GM23338 (cell line): ENCODE results near the gene MCCC1. TPM values are rescaled to one million over a fixed set of nuclear protein-coding genes. Genes with fewer than 3 reads are reported as not detected.

Experiments used
- ATAC-seq: fragments of 200-7000 bp; cut with Tn5 transposase; 3 replicates; pipeline ENCODE4 v1.9.1; 2020
- DNase-seq: peaks from one replicate; pipeline ENCODE4 v3.0.0-alpha.2; 2015; ENCODE audit warnings: low spot score
- H2AFZ ChIP-seq: fragments of 200-600 bp; sonication (generic); 2 replicates; pipeline ENCODE4 v1.8.0; 2016; ENCODE audit warnings: antibody characterized with exemption, mild to moderate bottlenecking, moderate library complexity
- H3F3A ChIP-seq: fragments of 200-600 bp; sonication (generic); replicated peaks from 2 replicates; pipeline ENCODE4 v1.8.0; 2017; ENCODE audit warnings: antibody characterized with exemption, mixed run types, low read depth
- H3K27ac ChIP-seq: fragments of 200-600 bp; sonication (generic); 2 replicates; pipeline ENCODE4 v1.6.1; 2016; ENCODE audit warnings: low read depth
- H3K27me3 ChIP-seq: fragments of 200-600 bp; sonication (generic); 2 replicates; pipeline ENCODE4 v1.8.0; 2016; ENCODE audit warnings: mild to moderate bottlenecking, mixed run types, moderate library complexity; ENCODE audit not compliant: insufficient read depth
- H3K36me3 ChIP-seq: fragments of 200-600 bp; sonication (generic); 2 replicates; pipeline ENCODE4 v1.8.0; 2016; ENCODE audit warnings: mild to moderate bottlenecking; ENCODE audit not compliant: insufficient read depth
- H3K4me1 ChIP-seq: fragments of 200-600 bp; sonication (generic); 2 replicates; pipeline ENCODE4 v1.8.0; 2016; ENCODE audit warnings: mild to moderate bottlenecking, moderate library complexity; ENCODE audit not compliant: insufficient read depth
- H3K4me2 ChIP-seq: fragments of 200-600 bp; sonication (generic); 2 replicates; pipeline ENCODE4 v1.7.1; 2017; ENCODE audit warnings: mixed run types
- H3K4me3 ChIP-seq: fragments of 200-600 bp; sonication (generic); 2 replicates; pipeline ENCODE4 v1.6.1; 2016; ENCODE audit warnings: mixed run types
- H3K79me2 ChIP-seq: fragments of 200-600 bp; sonication (generic); replicated peaks from 2 replicates; pipeline ENCODE4 v1.8.0; 2017; ENCODE audit warnings: mild to moderate bottlenecking; ENCODE audit not compliant: insufficient read depth
- H3K9me2 ChIP-seq: fragments of 200-600 bp; sonication (generic); 2 replicates; pipeline ENCODE4 v1.8.0; 2017; ENCODE audit not compliant: insufficient read depth
- H4K20me1 ChIP-seq: fragments of 200-600 bp; sonication (generic); replicated peaks from 2 replicates; pipeline ENCODE4 v1.8.0; 2017; ENCODE audit warnings: mild to moderate bottlenecking; ENCODE audit not compliant: insufficient read depth
- H3K27ac Mint-ChIP-seq: 2 replicates; pipeline ENCODE4 v1.8.0; 2020; ENCODE audit warnings: inconsistent platforms, mild to moderate bottlenecking, moderate library complexity, mixed read lengths
- H3K27me3 Mint-ChIP-seq: 3 replicates; pipeline ENCODE4 v1.8.0; 2022; ENCODE audit warnings: low read depth, mild to moderate bottlenecking, moderate library complexity, mixed read lengths, inconsistent platforms; ENCODE audit not compliant: insufficient read depth, poor library complexity
- H3K36me3 Mint-ChIP-seq: 3 replicates; pipeline ENCODE4 v1.8.0; 2021; ENCODE audit warnings: low read depth, mild to moderate bottlenecking, inconsistent platforms, moderate library complexity, mixed read lengths
- H3K4me1 Mint-ChIP-seq: 3 replicates; pipeline ENCODE4 v1.8.0; 2020; ENCODE audit warnings: mild to moderate bottlenecking, inconsistent platforms, mixed read lengths
- H3K4me3 Mint-ChIP-seq: 3 replicates; pipeline ENCODE4 v1.8.0; 2021; ENCODE audit warnings: moderate library complexity, mild to moderate bottlenecking, inconsistent platforms, mixed read lengths
- H3K9me3 Mint-ChIP-seq: 3 replicates; pipeline ENCODE4 v1.8.0; 2020; ENCODE audit warnings: moderate library complexity, mild to moderate bottlenecking, inconsistent platforms, mixed read lengths
- CREB1 ChIP-seq: fragments of 250-450 bp; sonication (Bioruptor Pico); IDR thresholded peaks from 2 replicates; pipeline ENCODE4 v1.5.0; 2020; ENCODE audit warnings: low read depth, mild to moderate bottlenecking, moderate library complexity
- CTCF ChIP-seq, 2 experiments: fragments of 200-600 bp in 1 of 2; sonication (generic) in 1 of 2; conservative IDR thresholded peaks; 2 replicates each; pipeline versions ENCODE4 v1.5.1 to v1.6.1; 2016 to 2017; ENCODE audit warnings: antibody characterized with exemption in 2 of 2, low read depth in 2 of 2, mild to moderate bottlenecking in 2 of 2, moderate library complexity in 1 of 2
- ETS1 ChIP-seq: IDR thresholded peaks from 2 replicates; pipeline ENCODE4 v1.6.1; 2016; ENCODE audit warnings: antibody characterized with exemption
- EZH2 ChIP-seq: fragments of 200-600 bp; sonication (generic); IDR thresholded peaks from one replicate; pipeline ENCODE4 v1.8.0; 2017; ENCODE audit warnings: antibody characterized with exemption, mild to moderate bottlenecking, low read depth; ENCODE audit not compliant: unreplicated experiment
- EZH2phosphoT487 ChIP-seq: fragments of 200-600 bp; sonication (generic); IDR thresholded peaks from one replicate; pipeline ENCODE4 v1.8.1; 2018; ENCODE audit warnings: antibody characterized with exemption; ENCODE audit not compliant: unreplicated experiment
- JUNB ChIP-seq: IDR thresholded peaks from one replicate; pipeline ENCODE4 v1.6.1; 2016; ENCODE audit warnings: antibody characterized with exemption; ENCODE audit not compliant: unreplicated experiment
- NANOG ChIP-seq: IDR thresholded peaks from 2 replicates; pipeline ENCODE4 v1.6.1; 2016; ENCODE audit warnings: antibody characterized with exemption, borderline replicate concordance
- POLR2AphosphoS5 ChIP-seq: IDR thresholded peaks from 2 replicates; pipeline ENCODE4 v1.6.1; 2016; ENCODE audit warnings: antibody characterized with exemption, low read depth
- REST ChIP-seq: IDR thresholded peaks from one replicate; pipeline ENCODE4 v1.6.1; 2018; ENCODE audit warnings: antibody characterized with exemption; ENCODE audit not compliant: unreplicated experiment
- STAT1 ChIP-seq: IDR thresholded peaks from one replicate; pipeline ENCODE4 v1.6.1; 2016; ENCODE audit warnings: antibody characterized with exemption; ENCODE audit not compliant: unreplicated experiment
- ZNF114 ChIP-seq: fragments of 250-450 bp; sonication (Bioruptor Pico); IDR thresholded peaks from 2 replicates; pipeline ENCODE4 v1.5.0; 2020; ENCODE audit warnings: mild to moderate bottlenecking, moderate library complexity
- ZNF331 ChIP-seq: fragments of 250-450 bp; sonication (Bioruptor Pico); IDR thresholded peaks from 2 replicates; pipeline ENCODE4 v1.5.0; 2020; ENCODE audit warnings: low read depth, mild to moderate bottlenecking, moderate library complexity
- polyA plus RNA-seq: library from polyadenylated mRNA; unstranded; fragments of >200 nt; fragmentation: Nextera tagmentation; extraction: Ambion mirVana; gene quantifications from 2 replicates; pipeline ENCODE4 v1.2.1, GENCODE V29; 2016
- total RNA-seq: library from RNA; depleted of rRNA; stranded (reverse); fragments of >200 nt; shearing (Covaris generic); gene quantifications from 2 replicates; pipeline ENCODE4 v1.2.3, GENCODE V29; 2014
- TF ChIP-seq, protein P1 (sequence below): fragments of 250-450 bp; sonication (Bioruptor Pico); IDR thresholded peaks from 2 replicates; pipeline ENCODE4 v1.5.0; 2020; ENCODE audit warnings: mild to moderate bottlenecking, moderate library complexity

The MCCC1 gene
- total and polyA plus RNA-seq, 2 experiments from 2014 or later, result 20.2 to 24.2 TPM

- DNase-seq (no peak), ATAC-seq (no peak)
- Mint-ChIP-seq H3K4me3 (no peak overlapping the region), H3K27ac (no peak overlapping the region), H3K27me3 (peaks cover 2% of the 10 kb centered on the region), H3K4me1 (no peaks in the 10 kb centered on the region; the same call in 2 of the 3 replicates), H3K36me3 (peaks cover 10% of the 10 kb centered on the region; the same call in 1 of the 3 replicates), H3K9me3 (peaks cover 14% of the 10 kb centered on the region)
- H3K9me2 ChIP-seq, result no peaks in the 10 kb centered on the region
- no peaks in the 10 kb centered on the region for H3K36me3 ChIP-seq
- H4K20me1 ChIP-seq, result no peaks in the 10 kb centered on the region
- no peaks in the 10 kb centered on the region for H3K79me2 ChIP-seq
- TF ChIP-seq POLR2AphosphoS5, result no peak
- TF ChIP-seq CREB1 (CRISPR knock-in tag), result no peak
- TF ChIP-seq EZH2phosphoT487, result no peak
- no peak for TF ChIP-seq ETS1
- no peak for TF ChIP-seq EZH2
- TF ChIP-seq REST, result no peak
- no peak for TF ChIP-seq STAT1
- no peak for TF ChIP-seq JUNB
- no peak for TF ChIP-seq CTCF (conservative IDR thresholded peaks at IDR 0.05; ENCODE audit: low read depth in 2 of 2)
- TF ChIP-seq, protein P1, sequence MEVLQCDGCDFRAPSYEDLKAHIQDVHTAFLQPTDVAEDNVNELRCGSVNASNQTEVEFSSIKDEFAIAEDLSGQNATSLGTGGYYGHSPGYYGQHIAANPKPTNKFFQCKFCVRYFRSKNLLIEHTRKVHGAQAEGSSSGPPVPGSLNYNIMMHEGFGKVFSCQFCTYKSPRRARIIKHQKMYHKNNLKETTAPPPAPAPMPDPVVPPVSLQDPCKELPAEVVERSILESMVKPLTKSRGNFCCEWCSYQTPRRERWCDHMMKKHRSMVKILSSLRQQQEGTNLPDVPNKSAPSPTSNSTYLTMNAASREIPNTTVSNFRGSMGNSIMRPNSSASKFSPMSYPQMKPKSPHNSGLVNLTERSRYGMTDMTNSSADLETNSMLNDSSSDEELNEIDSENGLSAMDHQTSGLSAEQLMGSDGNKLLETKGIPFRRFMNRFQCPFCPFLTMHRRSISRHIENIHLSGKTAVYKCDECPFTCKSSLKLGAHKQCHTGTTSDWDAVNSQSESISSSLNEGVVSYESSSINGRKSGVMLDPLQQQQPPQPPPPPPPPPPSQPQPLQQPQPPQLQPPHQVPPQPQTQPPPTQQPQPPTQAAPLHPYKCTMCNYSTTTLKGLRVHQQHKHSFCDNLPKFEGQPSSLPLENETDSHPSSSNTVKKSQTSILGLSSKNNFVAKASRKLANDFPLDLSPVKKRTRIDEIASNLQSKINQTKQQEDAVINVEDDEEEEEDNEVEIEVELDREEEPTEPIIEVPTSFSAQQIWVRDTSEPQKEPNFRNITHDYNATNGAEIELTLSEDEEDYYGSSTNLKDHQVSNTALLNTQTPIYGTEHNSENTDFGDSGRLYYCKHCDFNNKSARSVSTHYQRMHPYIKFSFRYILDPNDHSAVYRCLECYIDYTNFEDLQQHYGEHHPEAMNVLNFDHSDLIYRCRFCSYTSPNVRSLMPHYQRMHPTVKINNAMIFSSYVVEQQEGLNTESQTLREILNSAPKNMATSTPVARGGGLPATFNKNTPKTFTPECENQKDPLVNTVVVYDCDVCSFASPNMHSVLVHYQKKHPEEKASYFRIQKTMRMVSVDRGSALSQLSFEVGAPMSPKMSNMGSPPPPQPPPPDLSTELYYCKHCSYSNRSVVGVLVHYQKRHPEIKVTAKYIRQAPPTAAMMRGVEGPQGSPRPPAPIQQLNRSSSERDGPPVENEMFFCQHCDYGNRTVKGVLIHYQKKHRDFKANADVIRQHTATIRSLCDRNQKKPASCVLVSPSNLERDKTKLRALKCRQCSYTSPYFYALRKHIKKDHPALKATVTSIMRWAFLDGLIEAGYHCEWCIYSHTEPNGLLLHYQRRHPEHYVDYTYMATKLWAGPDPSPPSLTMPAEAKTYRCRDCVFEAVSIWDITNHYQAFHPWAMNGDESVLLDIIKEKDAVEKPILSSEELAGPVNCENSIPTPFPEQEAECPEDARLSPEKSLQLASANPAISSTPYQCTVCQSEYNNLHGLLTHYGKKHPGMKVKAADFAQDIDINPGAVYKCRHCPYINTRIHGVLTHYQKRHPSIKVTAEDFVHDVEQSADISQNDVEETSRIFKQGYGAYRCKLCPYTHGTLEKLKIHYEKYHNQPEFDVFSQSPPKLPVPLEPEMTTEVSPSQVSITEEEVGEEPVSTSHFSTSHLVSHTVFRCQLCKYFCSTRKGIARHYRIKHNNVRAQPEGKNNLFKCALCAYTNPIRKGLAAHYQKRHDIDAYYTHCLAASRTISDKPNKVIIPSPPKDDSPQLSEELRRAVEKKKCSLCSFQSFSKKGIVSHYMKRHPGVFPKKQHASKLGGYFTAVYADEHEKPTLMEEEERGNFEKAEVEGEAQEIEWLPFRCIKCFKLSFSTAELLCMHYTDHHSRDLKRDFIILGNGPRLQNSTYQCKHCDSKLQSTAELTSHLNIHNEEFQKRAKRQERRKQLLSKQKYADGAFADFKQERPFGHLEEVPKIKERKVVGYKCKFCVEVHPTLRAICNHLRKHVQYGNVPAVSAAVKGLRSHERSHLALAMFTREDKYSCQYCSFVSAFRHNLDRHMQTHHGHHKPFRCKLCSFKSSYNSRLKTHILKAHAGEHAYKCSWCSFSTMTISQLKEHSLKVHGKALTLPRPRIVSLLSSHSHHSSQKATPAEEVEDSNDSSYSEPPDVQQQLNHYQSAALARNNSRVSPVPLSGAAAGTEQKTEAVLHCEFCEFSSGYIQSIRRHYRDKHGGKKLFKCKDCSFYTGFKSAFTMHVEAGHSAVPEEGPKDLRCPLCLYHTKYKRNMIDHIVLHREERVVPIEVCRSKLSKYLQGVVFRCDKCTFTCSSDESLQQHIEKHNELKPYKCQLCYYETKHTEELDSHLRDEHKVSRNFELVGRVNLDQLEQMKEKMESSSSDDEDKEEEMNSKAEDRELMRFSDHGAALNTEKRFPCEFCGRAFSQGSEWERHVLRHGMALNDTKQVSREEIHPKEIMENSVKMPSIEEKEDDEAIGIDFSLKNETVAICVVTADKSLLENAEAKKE (CRISPR knock-in tag), result no peak
- TF ChIP-seq ZNF114 (CRISPR knock-in tag), result no peak
- no peak for TF ChIP-seq ZNF331 (CRISPR knock-in tag)
- no peak for TF ChIP-seq NANOG
- H3K4me1 ChIP-seq, result no peaks in the 10 kb centered on the region
- H3K27me3 ChIP-seq, result no peaks in the 10 kb centered on the region
- no peaks in the 10 kb centered on the region for H3F3A ChIP-seq
- H3K27ac ChIP-seq, result no peak overlapping the region
- H3K4me2 ChIP-seq, result no peak overlapping the region
- H2AFZ ChIP-seq, result no peak overlapping the region
- H3K4me3 ChIP-seq, result no peak overlapping the region
Observed at GRCh38 chr3:183108470-183108869, 9.2 kb upstream of the MCCC1 start.
